Gastrocnemius medialis (tissue), 4 donors: Measurements from ENCODE around the gene ISG20L2. TPM values are rescaled to one million over a fixed set of nuclear protein-coding genes. Genes with fewer than 3 reads are reported as not detected.
A peak's percentile ranks its signal among the peaks of the same experiment; 100 is the strongest.

Source experiments
- ATAC-seq, 2 donors: fragments of 150-250 bp; one replicate each; pipeline ENCODE4 v1.9.1; 2016
- DNase-seq, 2 donors: peaks; one replicate each; pipeline ENCODE4 v3.0.0-alpha.2; 2019
- H3K27ac ChIP-seq, 4 donors: fragments of 200-600 bp; sonication (generic); 1 replicate in 1 of 4; 2 replicates in 3 of 4; pipeline ENCODE4 v1.5.1; 2016 to 2018; ENCODE audit warnings: mild to moderate bottlenecking in 2 of 4, moderate library complexity in 1 of 4
- H3K27me3 ChIP-seq, 3 donors: fragments of 200-600 bp; sonication (generic) in 2 of 3; 1 replicate in 1 of 3; 2 replicates in 2 of 3; pipeline versions ENCODE4 v1.5.1 to v1.6.0; 2016 to 2019; ENCODE audit warnings: mild to moderate bottlenecking in 1 of 3, moderate library complexity in 1 of 3
- H3K36me3 ChIP-seq, 2 donors: fragments of 200-600 bp; sonication (generic) in 1 of 2; one replicate each; pipeline ENCODE4 v1.5.1; 2017 to 2018
- H3K4me1 ChIP-seq, 2 donors: fragments of 200-600 bp; sonication (generic) in 1 of 2; one replicate each; pipeline ENCODE4 v1.5.1; 2016 to 2017; ENCODE audit warnings: mild to moderate bottlenecking in 2 of 2
- H3K4me3 ChIP-seq, 4 donors: fragments of 200-600 bp; sonication (generic) in 3 of 4; 1 replicate in 1 of 4; 2 replicates in 3 of 4; pipeline ENCODE4 v1.5.1; 2016 to 2019; ENCODE audit warnings: mild to moderate bottlenecking in 2 of 4
- H3K9me3 ChIP-seq, 3 donors: fragments of 200-600 bp; sonication (generic) in 2 of 3; 1 replicate in 1 of 3; 2 replicates in 2 of 3; pipeline ENCODE4 v1.5.1; 2016 to 2019
- POLR2A ChIP-seq, 2 donors: fragments of 450-650 bp; IDR thresholded peaks; one replicate each; pipeline ENCODE4 v1.6.1; 2017; ENCODE audit warnings: antibody characterized with exemption in 2 of 2, mild to moderate bottlenecking in 2 of 2, moderate library complexity in 2 of 2
- in situ Hi-C, 4 donors: fragments of 200-750 bp; cut with MboI; loops; one replicate each; pipeline versions ENCODE4 v1.15.0 to v1.8.0; 2017; ENCODE audit warnings: low sequenced_read_pairs in 4 of 4
- intact Hi-C: fragments of 100-400 bp; cut with DNase I; formaldehyde crosslinking; loops from one replicate; pipeline ENCODE4 v1.15.1; 2023; ENCODE audit warnings: low total_unique reads
- total RNA-seq, 4 donors: library from RNA; depleted of rRNA; stranded (reverse); fragments of >200 nt; gene quantifications; one replicate each; pipeline versions ENCODE4 v1.1.0 to v1.2.3, GENCODE V29; 2016
- TF ChIP-seq, protein P1 (sequence below), 5 experiments: fragments of 450-650 bp in 3 of 5; fragments of 200-600 bp in 2 of 5; sonication (generic) in 2 of 5; IDR thresholded peaks in 4 of 5; conservative IDR thresholded peaks in 1 of 5; 1 replicate in 4 of 5; 2 replicates in 1 of 5; pipeline ENCODE4 v1.5.1; 2016 to 2019; ENCODE audit warnings: antibody characterized with exemption in 5 of 5, mild to moderate bottlenecking in 3 of 5, moderate library complexity in 3 of 5

The ISG20L2 gene
- total RNA-seq, 4 donors from 2014 or later: 9.5 to 16.4 (median 15.1) TPM

DNA sequence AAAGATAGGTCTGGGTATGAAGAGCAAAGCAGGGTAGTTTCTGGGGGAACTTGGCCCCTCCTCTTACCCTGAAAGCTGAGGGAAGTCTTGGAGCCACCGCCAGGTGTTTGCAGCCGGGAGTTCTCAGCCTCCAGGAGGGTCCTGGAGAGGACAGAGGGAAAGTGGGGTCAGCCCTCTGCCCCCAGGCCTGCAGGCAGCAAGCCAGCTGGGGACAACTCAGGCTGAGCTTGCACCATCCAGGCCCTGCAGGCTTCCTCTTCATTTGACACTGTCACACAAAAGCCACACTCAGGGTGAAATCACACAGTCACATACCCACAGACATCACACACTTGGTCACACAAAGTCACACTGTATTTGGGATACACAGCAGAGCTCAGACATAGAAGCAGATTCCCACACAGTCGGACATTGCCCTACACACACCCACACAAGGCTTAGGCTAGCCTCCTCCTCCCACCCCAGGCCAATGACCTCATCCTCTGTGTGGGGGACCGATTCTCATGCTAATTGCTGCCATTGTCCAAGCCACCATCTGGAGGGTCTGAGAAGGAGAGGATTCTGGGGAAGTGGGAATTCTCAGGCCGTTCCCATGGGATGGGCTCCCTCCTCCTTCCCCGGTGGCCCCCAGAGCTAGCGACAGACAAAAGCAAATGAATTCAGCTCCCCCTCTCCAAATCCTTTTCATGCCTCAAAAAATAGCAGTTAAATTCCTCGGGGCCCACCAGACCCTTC lies 55.0 kb downstream of the ISG20L2 start:
- peak overlapping the region; percentile 53 to 79 (median 77) for H3K27ac ChIP-seq
- H3K4me1 ChIP-seq: peaks cover 52 to 71% of the 10 kb centered on the region in 2 donors
- TF ChIP-seq, protein P1, sequence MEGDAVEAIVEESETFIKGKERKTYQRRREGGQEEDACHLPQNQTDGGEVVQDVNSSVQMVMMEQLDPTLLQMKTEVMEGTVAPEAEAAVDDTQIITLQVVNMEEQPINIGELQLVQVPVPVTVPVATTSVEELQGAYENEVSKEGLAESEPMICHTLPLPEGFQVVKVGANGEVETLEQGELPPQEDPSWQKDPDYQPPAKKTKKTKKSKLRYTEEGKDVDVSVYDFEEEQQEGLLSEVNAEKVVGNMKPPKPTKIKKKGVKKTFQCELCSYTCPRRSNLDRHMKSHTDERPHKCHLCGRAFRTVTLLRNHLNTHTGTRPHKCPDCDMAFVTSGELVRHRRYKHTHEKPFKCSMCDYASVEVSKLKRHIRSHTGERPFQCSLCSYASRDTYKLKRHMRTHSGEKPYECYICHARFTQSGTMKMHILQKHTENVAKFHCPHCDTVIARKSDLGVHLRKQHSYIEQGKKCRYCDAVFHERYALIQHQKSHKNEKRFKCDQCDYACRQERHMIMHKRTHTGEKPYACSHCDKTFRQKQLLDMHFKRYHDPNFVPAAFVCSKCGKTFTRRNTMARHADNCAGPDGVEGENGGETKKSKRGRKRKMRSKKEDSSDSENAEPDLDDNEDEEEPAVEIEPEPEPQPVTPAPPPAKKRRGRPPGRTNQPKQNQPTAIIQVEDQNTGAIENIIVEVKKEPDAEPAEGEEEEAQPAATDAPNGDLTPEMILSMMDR (IDR thresholded peaks at IDR 0.05 in 4 of 5, conservative IDR thresholded peaks at IDR 0.05 in 1 of 5): no peak
- TF ChIP-seq POLR2A (IDR thresholded peaks at IDR 0.05): no peak
- H3K27me3 ChIP-seq: no peaks in the 10 kb centered on the region
- no peaks in the 10 kb centered on the region for H3K36me3 ChIP-seq
- DNase-seq: no peak
- no peak for ATAC-seq
- H3K9me3 ChIP-seq: no peaks in the 10 kb centered on the region
- in situ Hi-C loops: no loop called here
- intact Hi-C loops: no loop called here
- H3K4me3 ChIP-seq: no peak overlapping the region

Other genes starting within 250 kb of the ISG20L2 start
- gene MEF2D, start 228.0 kb downstream of the ISG20L2 start, total RNA-seq: 100 to 1,000 TPM; 129 to 260 (median 168) TPM
- under 1 TPM in 2 of 4 donors, not detected in 2; 0.20 to 0.55 TPM for gene IQGAP3, start 156.2 kb downstream of the ISG20L2 start, total RNA-seq
- gene TTC24, start 149.0 kb downstream of the ISG20L2 start, total RNA-seq: 1 to 10 TPM in 1 of 4 donors, not detected in 3; 3.6 TPM
- 10 to 100 TPM; 34.4 to 66.7 (median 46.0) TPM for gene NAXE, start 137.0 kb downstream of the ISG20L2 start, total RNA-seq
- gene GPATCH4, start 127.3 kb downstream of the ISG20L2 start, total RNA-seq: 100 to 1,000 TPM in 1 of 4 donors, 10 to 100 TPM in 3; 35.6 to 103 (median 47.6) TPM
- gene HAPLN2, start 109.4 kb downstream of the ISG20L2 start, total RNA-seq: 1 to 10 TPM in 3 of 4 donors, under 1 TPM in 1; 0.53 to 6.0 (median 3.0) TPM
- under 1 TPM in 2 of 4 donors, not detected in 2; 0.26 to 0.29 TPM for gene BCAN, start 86.6 kb downstream of the ISG20L2 start, total RNA-seq
- 10 to 100 TPM; 13.7 to 60.9 (median 26.4) TPM for gene NES, start 51.4 kb downstream of the ISG20L2 start, total RNA-seq
- gene CRABP2, start 23.2 kb downstream of the ISG20L2 start, total RNA-seq: 1 to 10 TPM in 1 of 4 donors, under 1 TPM in 1, not detected in 2; 0.98 to 1.3 TPM
- 10 to 100 TPM; 12.9 to 28.0 (median 17.6) TPM for gene METTL25B, start 297 bp downstream of the ISG20L2 start, total RNA-seq
- gene MRPL24, start 12.3 kb upstream of the ISG20L2 start, total RNA-seq: 100 to 1,000 TPM in 3 of 4 donors, 10 to 100 TPM in 1; 54.9 to 121 (median 102) TPM
- gene HDGF, start 22.9 kb upstream of the ISG20L2 start, total RNA-seq: 100 to 1,000 TPM; 154 to 281 (median 240) TPM
- 10 to 100 TPM; 42.8 to 62.3 (median 46.5) TPM for gene PRCC, start 38.8 kb upstream of the ISG20L2 start, total RNA-seq
- gene SH2D2A, start 88.1 kb upstream of the ISG20L2 start, total RNA-seq: 1 to 10 TPM in 1 of 4 donors, under 1 TPM in 1, not detected in 2; 0.82 to 1.1 TPM
- gene INSRR, start 130.4 kb upstream of the ISG20L2 start, total RNA-seq: not detected
- gene NTRK1, start 132.1 kb upstream of the ISG20L2 start, total RNA-seq: under 1 TPM in 2 of 4 donors, not detected in 2; 0.13 to 0.22 TPM
- 10 to 100 TPM in 1 of 4 donors, 1 to 10 TPM in 3; 4.3 to 11.2 (median 6.0) TPM for gene PEAR1, start 165.0 kb upstream of the ISG20L2 start, total RNA-seq
- gene LRRC71, start 191.9 kb upstream of the ISG20L2 start, total RNA-seq: not detected